ENCODE data around the gene KLRC2.

- TF ChIP-seq CTCF (conservative IDR thresholded peaks at IDR 0.05; ENCODE audit: low read depth, low read length) (no peak), POLR2A (IDR thresholded peaks at IDR 0.05; ENCODE audit: low read depth, low read length) (no peak), RAD21 (IDR thresholded peaks at IDR 0.05; ENCODE audit: low read length) (no peak)
These were observed 30.5 kb downstream of the KLRC2 start for GRCh38 chr12:10405294-10405693.

Measured in IMR-90 (cell line).